ENCODE results near the gene B4GALT5.
"Not testable (repeated sequence)": the region's sequence is repeated elsewhere in the genome, so short reads cannot be mapped to it uniquely, and the experiment has no call there.

The B4GALT5 gene

GRCh38 chr20:49711667-49711987 is 2.1 kb downstream of the B4GALT5 start:
- CTCF ChIA-PET = interaction anchor here (2.1 kb wide), 1 partner anchor 10 kb away, joined by 7 read pairs; no protein-coding TSS in a partner anchor
- DNase-seq (ENCODE audit: low read depth, low spot score) = no peak
- H3K4me3 ChIP-seq (ENCODE audit: low read depth, low read length) = no peak overlapping the region; the same call in 1 of the 2 replicates
- POLR2A ChIA-PET = no interaction called here
- no peak for TF ChIP-seq CTCF (IDR thresholded peaks at IDR 0.05; ENCODE audit: insufficient read depth, low read length, missing control alignments)

GRCh38 chr20:49710971-49711666 is 2.6 kb downstream of the B4GALT5 start:
- TF ChIP-seq CTCF (IDR thresholded peaks at IDR 0.05; ENCODE audit: insufficient read depth, low read length, missing control alignments) = no peak
- ChIA-PET CTCF (interaction anchor here (0.8 to 2.1 kb wide), 5 partner anchors 9 to 178 kb away, joined by 3 to 7 read pairs (median 5); no protein-coding TSS in a partner anchor), POLR2A (no interaction called here)
- H3K4me3 ChIP-seq (ENCODE audit: low read depth, low read length) = no peak overlapping the region
- DNase-seq (ENCODE audit: low read depth, low spot score) = no peak

GRCh38 chr20:49707118-49707517 is 6.6 kb downstream of the B4GALT5 start:
- ChIA-PET POLR2A (no interaction called here), CTCF (no interaction called here)

GRCh38 chr20:49706630-49707091 is 7.0 kb downstream of the B4GALT5 start:
- DNase-seq (ENCODE audit: low read depth, low spot score) = no peak
- TF ChIP-seq CTCF (IDR thresholded peaks at IDR 0.05; ENCODE audit: insufficient read depth, low read length, missing control alignments) = no peak
- ChIA-PET POLR2A (no interaction called here), CTCF (interaction anchor here (1.4 kb wide), 1 partner anchor 9 kb away, joined by 3 read pairs; no protein-coding TSS in a partner anchor)
- H3K4me3 ChIP-seq (ENCODE audit: low read depth, low read length) = no peak overlapping the region

More at GRCh38 chr20:49707118-49707517, 6.6 kb downstream of the B4GALT5 start:
- DNase-seq (ENCODE audit: low read depth, low spot score) = no peak
- H3K4me3 ChIP-seq (ENCODE audit: low read depth, low read length) = no peak overlapping the region
- TF ChIP-seq CTCF (IDR thresholded peaks at IDR 0.05; ENCODE audit: insufficient read depth, low read length, missing control alignments) = no peak

GRCh38 chr20:49705893-49706292 is 7.8 kb downstream of the B4GALT5 start:
- POLR2A ChIA-PET; DNase-seq (ENCODE audit: low read depth, low spot score); H3K4me3 ChIP-seq (ENCODE audit: low read depth, low read length): not testable (repeated sequence)
- CTCF ChIA-PET = interaction anchor here (1.4 kb wide), 1 partner anchor 8 kb away, joined by 3 read pairs; no protein-coding TSS in a partner anchor

- TF ChIP-seq CTCF (IDR thresholded peaks at IDR 0.05; ENCODE audit: insufficient read depth, low read length, missing control alignments) = no peak
- POLR2A ChIA-PET = no interaction called here
- CTCF ChIA-PET = interaction anchor here (0.6 to 1.4 kb wide), 2 partner anchors 8 to 402 kb away, joined by 3 read pairs; no protein-coding TSS in a partner anchor
- no peak overlapping the region for H3K4me3 ChIP-seq (ENCODE audit: low read depth, low read length)
- DNase-seq (ENCODE audit: low read depth, low spot score) = no peak
Measured at GRCh38 chr20:49705358-49705757, 8.3 kb downstream of the B4GALT5 start.

- ChIA-PET POLR2A (no interaction called here), CTCF (interaction anchor here (0.6 kb wide), 1 partner anchor 402 kb away, joined by 3 read pairs; no protein-coding TSS in a partner anchor)
- no peak for DNase-seq (ENCODE audit: low read depth, low spot score)
- H3K4me3 ChIP-seq (ENCODE audit: low read depth, low read length) = no peak overlapping the region
- no peak for TF ChIP-seq CTCF (IDR thresholded peaks at IDR 0.05; ENCODE audit: insufficient read depth, low read length, missing control alignments)
Measured at GRCh38 chr20:49704932-49705336, 8.7 kb downstream of the B4GALT5 start.
